H1 (cell line): ENCODE measurements around the gene ITPR1. TPM values are rescaled to one million over a fixed set of nuclear protein-coding genes. Genes with fewer than 3 reads are reported as not detected.

Experiments used
- CTCF ChIA-PET: fragments of 300-600 bp; sonication (Branson Sonifier 250); formaldehyde crosslinking; loops from one replicate; lab custom pipeline; 2021; ENCODE audit not compliant: partially characterized antibody; lab: Charles Lee
- POLR2A ChIA-PET: fragments of 300-600 bp; sonication (Branson Sonifier 250); formaldehyde crosslinking; loops from one replicate; lab custom pipeline; 2021; ENCODE audit warnings: inconsistent platforms; ENCODE audit not compliant: partially characterized antibody; lab: Charles Lee
- DNase-seq, 2 experiments: peaks; one replicate each; pipeline versions ENCODE4 v3.0.0 to v3.0.0-alpha.2; 2010 to 2022; ENCODE audit warnings: low spot score in 2 of 2, low read depth in 1 of 2, mixed read lengths in 1 of 2
- FAIRE-seq: peaks from 2 replicates; lab custom pipeline; 2011; peaks lifted over from hg19 to GRCh38; lab: Jason Lieb, UNC
- H2AFZ ChIP-seq: 2 replicates; pipeline ENCODE4 v1.8.1; 2012; ENCODE audit warnings: low read length, inconsistent platforms
- H2AK5ac ChIP-seq: 2 replicates; pipeline ENCODE4 v1.6.1; 2013; ENCODE audit warnings: low read depth, low read length
- H2BK120ac ChIP-seq: replicated peaks from 2 replicates; pipeline ENCODE3; 2013; ENCODE audit warnings: low read depth, low read length, inconsistent platforms
- H2BK12ac ChIP-seq: 2 replicates; pipeline ENCODE4 v1.6.1; 2013; ENCODE audit warnings: low read depth, low read length
- H2BK15ac ChIP-seq: 2 replicates; pipeline ENCODE4 v1.6.1; 2013; ENCODE audit warnings: low read length
- H2BK20ac ChIP-seq: 2 replicates; pipeline ENCODE4 v1.6.1; 2013; ENCODE audit warnings: low read length
- H2BK5ac ChIP-seq: 2 replicates; pipeline ENCODE4 v1.6.1; 2013; ENCODE audit warnings: low read depth, low read length
- H3K14ac ChIP-seq: 2 replicates; pipeline ENCODE4 v1.6.1; 2013; ENCODE audit warnings: inconsistent platforms; ENCODE audit not compliant: insufficient read length
- H3K18ac ChIP-seq: 2 replicates; pipeline ENCODE4 v1.6.1; 2013; ENCODE audit warnings: low read length; ENCODE audit errors: extremely low read depth
- H3K23ac ChIP-seq: 2 replicates; pipeline ENCODE4 v1.6.1; 2013; ENCODE audit warnings: inconsistent platforms; ENCODE audit not compliant: insufficient read length
- H3K23me2 ChIP-seq: 2 replicates; pipeline ENCODE4 v1.6.1; 2013; ENCODE audit warnings: low read depth, low read length
- H3K27ac ChIP-seq: 2 replicates; pipeline ENCODE4 v1.6.1; 2011; ENCODE audit warnings: low read depth, low read length, inconsistent platforms
- H3K27me3 ChIP-seq, 4 experiments: replicated peaks in 1 of 4; 1 replicate in 1 of 4; 2 replicates in 3 of 4; pipeline versions ENCODE4 v1.6.1 to v1.8.1; 2011 to 2013; ENCODE audit warnings: low read length in 3 of 4, mild to moderate bottlenecking in 3 of 4, inconsistent platforms in 2 of 4, mixed read lengths in 2 of 4, moderate library complexity in 1 of 4; ENCODE audit not compliant: control insufficient read depth in 3 of 4, insufficient read depth in 3 of 4; ENCODE audit errors: extremely low read depth in 1 of 4
- H3K36me3 ChIP-seq, 4 experiments: 2 replicates each; pipeline versions ENCODE4 v1.6.1 to v1.8.1; 2011 to 2013; ENCODE audit warnings: mild to moderate bottlenecking in 4 of 4, low read length in 3 of 4, moderate library complexity in 2 of 4, control low read depth in 1 of 4, inconsistent platforms in 1 of 4; ENCODE audit not compliant: insufficient read depth in 4 of 4, control insufficient read depth in 2 of 4
- H3K4ac ChIP-seq: replicated peaks from 2 replicates; pipeline ENCODE3; 2013; ENCODE audit warnings: low read length, low read depth, mixed read lengths, inconsistent platforms; ENCODE audit not compliant: insufficient read length
- H3K4me1 ChIP-seq, 4 experiments: replicated peaks in 1 of 4; 1 replicate in 1 of 4; 2 replicates in 3 of 4; pipeline versions ENCODE4 v1.6.1 to v1.8.1; 2011 to 2013; ENCODE audit warnings: low read length in 3 of 4, inconsistent platforms in 2 of 4, mixed read lengths in 1 of 4; ENCODE audit not compliant: insufficient read depth in 4 of 4, control insufficient read depth in 3 of 4
- H3K4me2 ChIP-seq, 2 experiments: 2 replicates each; pipeline versions ENCODE4 v1.6.1 to v1.8.1; 2011 to 2013; ENCODE audit warnings: low read depth in 2 of 2, low read length in 2 of 2, control low read depth in 1 of 2, inconsistent platforms in 1 of 2, mild to moderate bottlenecking in 1 of 2; ENCODE audit not compliant: insufficient read depth in 1 of 2
- H3K4me3 ChIP-seq, 4 experiments: fragments of 200-600, 300-600 bp in 1 of 4; sonication (generic), shearing (Covaris generic), sonication (Bioruptor Twin) in 1 of 4; 2 replicates each; pipeline versions ENCODE4 v1.5.1 to v1.8.1; 2011 to 2016; ENCODE audit warnings: low read length in 4 of 4, low read depth in 3 of 4, control low read depth in 2 of 4, inconsistent platforms in 2 of 4, mild to moderate bottlenecking in 2 of 4, mixed read lengths in 1 of 4, moderate library complexity in 1 of 4; ENCODE audit not compliant: insufficient read depth in 2 of 4; ENCODE audit errors: extremely low read depth in 1 of 4
- H3K56ac ChIP-seq: replicated peaks from 2 replicates; pipeline ENCODE3; 2013; ENCODE audit warnings: low read depth, mild to moderate bottlenecking, mixed read lengths, low read length, inconsistent platforms; ENCODE audit not compliant: insufficient read length
- H3K79me1 ChIP-seq: 2 replicates; pipeline ENCODE4 v1.6.1; 2013; ENCODE audit warnings: low read depth, low read length, control low read depth
- H3K79me2 ChIP-seq, 2 experiments: 2 replicates each; pipeline versions ENCODE4 v1.6.1 to v1.8.1; 2012 to 2013; ENCODE audit warnings: low read length in 2 of 2, mild to moderate bottlenecking in 2 of 2, inconsistent platforms in 1 of 2; ENCODE audit not compliant: insufficient read depth in 2 of 2, control insufficient read depth in 1 of 2
- H3K9ac ChIP-seq, 4 experiments: replicated peaks in 1 of 4; 1 replicate in 1 of 4; 2 replicates in 3 of 4; pipeline versions ENCODE4 v1.6.1 to v1.8.1; 2011 to 2013; ENCODE audit warnings: low read depth in 3 of 4, low read length in 3 of 4, control low read depth in 2 of 4, mild to moderate bottlenecking in 2 of 4, moderate library complexity in 2 of 4, inconsistent platforms in 1 of 4; ENCODE audit errors: extremely low read depth in 1 of 4
- H3K9me3 ChIP-seq, 2 experiments: 2 replicates each; pipeline versions ENCODE4 v1.6.1 to v1.8.1; 2012 to 2013; ENCODE audit warnings: mild to moderate bottlenecking in 2 of 2, moderate library complexity in 2 of 2, control low read depth in 1 of 2, inconsistent platforms in 1 of 2, low read depth in 1 of 2, low read length in 1 of 2, mixed read lengths in 1 of 2; ENCODE audit not compliant: insufficient read depth in 2 of 2
- H4K20me1 ChIP-seq, 2 experiments: replicated peaks in 1 of 2; 2 replicates each; pipeline versions ENCODE3 to v1.8.1; 2011 to 2013; ENCODE audit warnings: inconsistent platforms in 2 of 2, low read length in 2 of 2, mild to moderate bottlenecking in 1 of 2; ENCODE audit not compliant: insufficient read depth in 2 of 2, control insufficient read depth in 1 of 2
- H4K5ac ChIP-seq: 2 replicates; pipeline ENCODE4 v1.6.1; 2013; ENCODE audit warnings: low read length, low read depth, mixed read lengths, inconsistent platforms; ENCODE audit not compliant: insufficient read length
- H4K8ac ChIP-seq: 2 replicates; pipeline ENCODE4 v1.8.0; 2013; ENCODE audit warnings: mild to moderate bottlenecking, moderate library complexity, low read length, inconsistent platforms; ENCODE audit not compliant: insufficient read depth; ENCODE audit errors: extremely low read depth
- H4K91ac ChIP-seq: replicated peaks from 2 replicates; pipeline ENCODE3; 2013; ENCODE audit warnings: low read length, mixed read lengths, inconsistent platforms; ENCODE audit not compliant: insufficient read length
- BACH1 ChIP-seq: IDR thresholded peaks from 2 replicates; pipeline ENCODE4 v1.6.1; 2012; ENCODE audit warnings: low read length, improper control_type of control experiment
- CBX8 ChIP-seq: fragments of 300-800, 300-1000 bp; sonication (generic); IDR thresholded peaks from 2 replicates; pipeline ENCODE4 v1.7.1; 2016; ENCODE audit warnings: low read depth, low read length, borderline replicate concordance
- CTBP2 ChIP-seq: IDR thresholded peaks from 2 replicates; pipeline ENCODE4 v1.7.0; 2011; ENCODE audit warnings: borderline replicate concordance, mild to moderate bottlenecking, moderate library complexity, mixed read lengths, low read length; ENCODE audit not compliant: insufficient read depth, insufficient read length
- GTF2F1 ChIP-seq: IDR thresholded peaks from 2 replicates; pipeline ENCODE4 v1.6.1; 2012; ENCODE audit warnings: low read depth, low read length, improper control_type of control experiment, borderline replicate concordance
- HDAC2 ChIP-seq, 2 experiments: fragments of 300-600 bp in 1 of 2; sonication (generic) in 1 of 2; IDR thresholded peaks; 2 replicates each; pipeline ENCODE4 v1.6.1; 2011 to 2012; ENCODE audit warnings: low read depth in 2 of 2, low read length in 2 of 2, mild to moderate bottlenecking in 2 of 2, moderate library complexity in 2 of 2, borderline replicate concordance in 1 of 2, inconsistent platforms in 1 of 2
- JUN ChIP-seq: IDR thresholded peaks from 2 replicates; pipeline ENCODE4 v1.6.1; 2011; ENCODE audit warnings: low read depth, mild to moderate bottlenecking, improper control_type of control experiment, low read length
- RAD21 ChIP-seq, 2 experiments: IDR thresholded peaks in 1 of 2; conservative IDR thresholded peaks in 1 of 2; 2 replicates each; pipeline ENCODE4 v1.6.1; 2011; ENCODE audit warnings: low read depth in 2 of 2, low read length in 2 of 2, improper control_type of control experiment in 1 of 2, inconsistent platforms in 1 of 2, mild to moderate bottlenecking in 1 of 2, moderate library complexity in 1 of 2
- RNF2 ChIP-seq: fragments of 200-900, 300-1000 bp; sonication (generic); IDR thresholded peaks from 2 replicates; pipeline ENCODE4 v1.7.1; 2016; ENCODE audit warnings: borderline replicate concordance, low read depth, mild to moderate bottlenecking, antibody characterized with exemption, low read length; ENCODE audit not compliant: poor library complexity, severe bottlenecking; ENCODE audit errors: missing control alignments
- RXRA ChIP-seq: IDR thresholded peaks from 2 replicates; pipeline ENCODE4 v1.6.1; 2011; ENCODE audit warnings: low read depth, mild to moderate bottlenecking, low read length, moderate library complexity; ENCODE audit not compliant: insufficient read depth
- SIRT6 ChIP-seq: IDR thresholded peaks from one replicate; pipeline ENCODE4 v1.7.1; 2012; ENCODE audit warnings: low read length, inconsistent platforms
- TCF12 ChIP-seq: IDR thresholded peaks from 2 replicates; pipeline ENCODE4 v1.6.1; 2011; ENCODE audit warnings: low read depth, mild to moderate bottlenecking, low read length
- WGBS, 2 experiments: shearing (Covaris generic) in 1 of 2; methylation state at CpG; one replicate each; pipeline versions ENCODE4 v1.1.6 to v1.1.7; 2013 to 2015; ENCODE audit warnings: low lambda C conversion rate in 2 of 2, mixed read lengths in 2 of 2, inconsistent platforms in 1 of 2, low coverage in 1 of 2, missing lambda C conversion rate in 1 of 2; ENCODE audit not compliant: insufficient replicate concordance in 2 of 2, insufficient coverage in 1 of 2, insufficient read length in 1 of 2; ENCODE audit errors: extremely low coverage in 1 of 2, missing lambda C conversion rate in 1 of 2; 5-methylcytosine and 5-hydroxymethylcytosine counted together
- polyA plus RNA-seq, 7 experiments: library from polyadenylated mRNA; depleted of rRNA in 3 of 7; stranded (reverse) in 5 of 7; unstranded in 2 of 7; fragments of >200 nt in 5 of 7; fragments of 200-250 nt in 2 of 7; gene quantifications; 1 replicate in 5 of 7; 2 replicates in 1 of 7; 4 replicates in 1 of 7; pipeline versions ENCODE4 v1.2.1 to v1.2.3, GENCODE V29; 2011 to 2013; ENCODE audit warnings: missing spikeins in 2 of 7, mixed read lengths in 2 of 7
- total RNA-seq: library from RNA; stranded (reverse); fragmentation: NEBNext Ultra II Directional; extraction: Animal tissue kit (Norgen Biotek cat#: 25700); gene quantifications from 2 replicates; pipeline ENCODE4 v1.2.1, GENCODE V29; 2021

ITPR1 gene
- total and polyA plus RNA-seq, 2 of the 8 experiments (the other 6 are each of a cell fraction or from before 2014, with no cell fraction given): 2.5 to 16.3 TPM

GRCh38 chr3:4735243-4735642, 242.1 kb downstream of the ITPR1 start:
- H3K4me1 ChIP-seq: peaks cover 0 to 5% (median 2%) of the 10 kb centered on the region in 4 experiments; a peak in 6 of 7 replicates
- H3K27me3 ChIP-seq: no peaks in the 10 kb centered on the region
- no peak overlapping the region for H4K8ac ChIP-seq
- H4K20me1 ChIP-seq: no peaks in the 10 kb centered on the region
- no peak overlapping the region for H3K9ac ChIP-seq
- H3K27ac ChIP-seq: no peak overlapping the region
- H3K56ac ChIP-seq: no peak overlapping the region
- H2BK5ac ChIP-seq: no peak overlapping the region
- H2BK15ac ChIP-seq: no peak overlapping the region
- 91% methylated on average over 4 of the region's 4 CpGs; no CpG with 5 or more reads in 1 of the 2 experiments for WGBS, 2 experiments
- no peak overlapping the region for H2AK5ac ChIP-seq
- TF ChIP-seq RNF2 (no peak), GTF2F1 (no peak), RXRA (no peak), BACH1 (no peak), SIRT6 (no peak), HDAC2 (IDR thresholded peaks at IDR 0.05; ENCODE audit: borderline replicate concordance in 1 of 2, low read depth in 2 of 2, low read length in 2 of 2) (no peak), RAD21 (IDR thresholded peaks at IDR 0.05 in 1 of 2, conservative IDR thresholded peaks at IDR 0.05 in 1 of 2; ENCODE audit: low read depth in 2 of 2, low read length in 2 of 2) (no peak), TCF12 (no peak), CTBP2 (no peak), CBX8 (no peak), JUN (no peak)
- no peak overlapping the region for H2BK20ac ChIP-seq
- H3K4ac ChIP-seq: no peak overlapping the region
- no peaks in the 10 kb centered on the region for H3K36me3 ChIP-seq
- no peak overlapping the region for H4K5ac ChIP-seq
- no peak overlapping the region for H2BK12ac ChIP-seq
- POLR2A ChIA-PET: interaction anchor here (0.6 kb wide), 1 partner anchor 217 kb away, joined by 3 read pairs; no protein-coding TSS in a partner anchor
- no peaks in the 10 kb centered on the region for H3K23me2 ChIP-seq
- H2BK120ac ChIP-seq: no peak overlapping the region
- H2AFZ ChIP-seq: no peak overlapping the region
- H3K4me2 ChIP-seq: no peak overlapping the region
- H3K79me1 ChIP-seq: no peaks in the 10 kb centered on the region
- no peak overlapping the region for H3K18ac ChIP-seq
- H3K4me3 ChIP-seq: no peak overlapping the region
- H3K23ac ChIP-seq: no peak overlapping the region
- H3K14ac ChIP-seq: no peak overlapping the region
- DNase-seq (no peak), FAIRE-seq (no peak)
- CTCF ChIA-PET: interaction anchor here (1.3 to 2.6 kb wide), 4 partner anchors 14 to 384 kb away, joined by 4 to 15 read pairs (median 8); no protein-coding TSS in a partner anchor
- H3K9me3 ChIP-seq: no peaks in the 10 kb centered on the region
- H3K79me2 ChIP-seq: no peaks in the 10 kb centered on the region
- no peak overlapping the region for H4K91ac ChIP-seq
